WTC11 (cell line): ENCODE data around the gene GMEB2. TPM values are rescaled to one million over a fixed set of nuclear protein-coding genes. Genes with fewer than 3 reads are reported as not detected.

Source experiments
- ETV6 ChIP-seq: sonication (generic); formaldehyde crosslinking; IDR thresholded peaks from 2 replicates; pipeline ENCODE4 v1.8.1; 2022; ENCODE audit warnings: mild to moderate bottlenecking, missing genetic modification reagents
- JUN ChIP-seq: sonication (generic); formaldehyde crosslinking; IDR thresholded peaks from 2 replicates; pipeline ENCODE4 v1.8.0; 2023; ENCODE audit warnings: mild to moderate bottlenecking, missing genetic modification reagents
- MYBL2 ChIP-seq: sonication (generic); formaldehyde crosslinking; IDR thresholded peaks from 2 replicates; pipeline ENCODE4 v1.8.1; 2023; ENCODE audit warnings: mild to moderate bottlenecking, moderate library complexity, missing genetic modification reagents
- SOX15 ChIP-seq: fragments of 250-450 bp; sonication (Bioruptor Pico); IDR thresholded peaks from 2 replicates; pipeline ENCODE4 v1.9.0; 2021; ENCODE audit warnings: mild to moderate bottlenecking
- TEAD4 ChIP-seq: sonication (generic); formaldehyde crosslinking; IDR thresholded peaks from 2 replicates; pipeline ENCODE4 v1.8.0; 2022; ENCODE audit warnings: mild to moderate bottlenecking, missing genetic modification reagents
- ZNF219 ChIP-seq: sonication (generic); formaldehyde crosslinking; IDR thresholded peaks from 2 replicates; pipeline ENCODE4 v1.8.0; 2023; ENCODE audit warnings: missing genetic modification reagents, mild to moderate bottlenecking, borderline replicate concordance
- total RNA-seq: library from RNA; stranded (reverse); gene quantifications from 3 replicates; pipeline ENCODE4 v1.2.3, GENCODE V29; 2021
- TF ChIP-seq, protein P1 (sequence below): sonication (generic); formaldehyde crosslinking; IDR thresholded peaks from 2 replicates; pipeline ENCODE4 v1.8.0; 2023; ENCODE audit warnings: missing genetic modification reagents, mild to moderate bottlenecking, borderline replicate concordance
- TF ChIP-seq, protein P2 (sequence below): sonication (generic); formaldehyde crosslinking; IDR thresholded peaks from 2 replicates; pipeline ENCODE4 v1.8.0; 2023; ENCODE audit warnings: missing genetic modification reagents
- TF ChIP-seq, protein P3 (sequence below): sonication (generic); formaldehyde crosslinking; IDR thresholded peaks from 2 replicates; pipeline ENCODE4 v1.8.1; 2022; ENCODE audit warnings: low read depth, mild to moderate bottlenecking, moderate library complexity, missing genetic modification reagents, borderline replicate concordance
- TF ChIP-seq, protein P4 (sequence below): sonication (generic); formaldehyde crosslinking; IDR thresholded peaks from 2 replicates; pipeline ENCODE4 v1.8.0; 2022; ENCODE audit warnings: mild to moderate bottlenecking, missing genetic modification reagents
- TF ChIP-seq, protein P5 (sequence below): sonication (generic); formaldehyde crosslinking; IDR thresholded peaks from 2 replicates; pipeline ENCODE4 v1.8.1; 2023; ENCODE audit warnings: mild to moderate bottlenecking, moderate library complexity, missing genetic modification reagents
- TF ChIP-seq, protein P6 (sequence below): sonication (generic); formaldehyde crosslinking; IDR thresholded peaks from 2 replicates; pipeline ENCODE4 v1.8.0; 2022; ENCODE audit warnings: mild to moderate bottlenecking, missing genetic modification reagents
- TF ChIP-seq, protein P7 (sequence below): sonication (generic); formaldehyde crosslinking; IDR thresholded peaks from 2 replicates; pipeline ENCODE4 v1.8.1; 2022; ENCODE audit warnings: missing genetic modification reagents, borderline replicate concordance
- TF ChIP-seq, protein P8 (sequence below): sonication (generic); formaldehyde crosslinking; IDR thresholded peaks from 2 replicates; pipeline ENCODE4 v1.8.1; 2023; ENCODE audit warnings: mild to moderate bottlenecking, missing genetic modification reagents, moderate library complexity
- TF ChIP-seq, protein P9 (sequence below): sonication (generic); formaldehyde crosslinking; IDR thresholded peaks from 2 replicates; pipeline ENCODE4 v1.8.1; 2023; ENCODE audit warnings: mild to moderate bottlenecking, missing genetic modification reagents, borderline replicate concordance

The GMEB2 gene
- total RNA-seq, 1 experiment from 2014 or later = 14.8 TPM

DNA sequence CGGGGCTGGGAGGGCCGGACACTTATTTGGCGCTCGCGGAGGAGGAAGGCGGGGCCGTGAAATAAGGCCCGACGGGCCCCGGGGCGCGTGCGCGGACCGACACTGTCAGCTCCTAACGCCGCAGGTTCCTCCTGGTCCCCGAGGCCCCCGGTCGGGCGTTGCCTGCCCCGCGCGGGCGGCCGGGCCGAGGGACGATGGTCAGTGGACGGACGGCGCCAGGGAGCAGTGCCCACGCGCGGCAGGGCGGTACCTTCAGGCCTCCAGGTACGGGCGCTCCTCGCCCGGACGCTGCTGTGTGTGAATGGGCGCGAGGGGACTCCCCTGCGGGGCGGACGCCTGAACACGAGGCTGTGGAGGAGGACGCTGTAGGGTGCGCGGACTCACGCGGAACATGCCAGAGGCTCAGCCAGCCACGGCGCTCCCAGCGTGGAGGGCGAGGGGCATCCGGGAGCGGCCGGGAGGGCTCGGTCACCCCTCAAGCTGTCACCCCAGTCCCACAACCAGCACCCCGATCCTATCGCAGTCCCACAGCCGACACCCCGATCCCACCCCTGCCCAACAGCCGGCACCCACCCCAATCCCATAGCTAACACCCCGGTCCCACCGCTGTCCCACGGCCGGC lies 339 bp upstream of the GMEB2 start (continued):
- TF ChIP-seq, protein P1, sequence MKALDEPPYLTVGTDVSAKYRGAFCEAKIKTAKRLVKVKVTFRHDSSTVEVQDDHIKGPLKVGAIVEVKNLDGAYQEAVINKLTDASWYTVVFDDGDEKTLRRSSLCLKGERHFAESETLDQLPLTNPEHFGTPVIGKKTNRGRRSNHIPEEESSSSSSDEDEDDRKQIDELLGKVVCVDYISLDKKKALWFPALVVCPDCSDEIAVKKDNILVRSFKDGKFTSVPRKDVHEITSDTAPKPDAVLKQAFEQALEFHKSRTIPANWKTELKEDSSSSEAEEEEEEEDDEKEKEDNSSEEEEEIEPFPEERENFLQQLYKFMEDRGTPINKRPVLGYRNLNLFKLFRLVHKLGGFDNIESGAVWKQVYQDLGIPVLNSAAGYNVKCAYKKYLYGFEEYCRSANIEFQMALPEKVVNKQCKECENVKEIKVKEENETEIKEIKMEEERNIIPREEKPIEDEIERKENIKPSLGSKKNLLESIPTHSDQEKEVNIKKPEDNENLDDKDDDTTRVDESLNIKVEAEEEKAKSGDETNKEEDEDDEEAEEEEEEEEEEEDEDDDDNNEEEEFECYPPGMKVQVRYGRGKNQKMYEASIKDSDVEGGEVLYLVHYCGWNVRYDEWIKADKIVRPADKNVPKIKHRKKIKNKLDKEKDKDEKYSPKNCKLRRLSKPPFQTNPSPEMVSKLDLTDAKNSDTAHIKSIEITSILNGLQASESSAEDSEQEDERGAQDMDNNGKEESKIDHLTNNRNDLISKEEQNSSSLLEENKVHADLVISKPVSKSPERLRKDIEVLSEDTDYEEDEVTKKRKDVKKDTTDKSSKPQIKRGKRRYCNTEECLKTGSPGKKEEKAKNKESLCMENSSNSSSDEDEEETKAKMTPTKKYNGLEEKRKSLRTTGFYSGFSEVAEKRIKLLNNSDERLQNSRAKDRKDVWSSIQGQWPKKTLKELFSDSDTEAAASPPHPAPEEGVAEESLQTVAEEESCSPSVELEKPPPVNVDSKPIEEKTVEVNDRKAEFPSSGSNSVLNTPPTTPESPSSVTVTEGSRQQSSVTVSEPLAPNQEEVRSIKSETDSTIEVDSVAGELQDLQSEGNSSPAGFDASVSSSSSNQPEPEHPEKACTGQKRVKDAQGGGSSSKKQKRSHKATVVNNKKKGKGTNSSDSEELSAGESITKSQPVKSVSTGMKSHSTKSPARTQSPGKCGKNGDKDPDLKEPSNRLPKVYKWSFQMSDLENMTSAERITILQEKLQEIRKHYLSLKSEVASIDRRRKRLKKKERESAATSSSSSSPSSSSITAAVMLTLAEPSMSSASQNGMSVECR = peak; percentile 84; the same call in 1 of the 2 replicates
- TF ChIP-seq, protein P2, sequence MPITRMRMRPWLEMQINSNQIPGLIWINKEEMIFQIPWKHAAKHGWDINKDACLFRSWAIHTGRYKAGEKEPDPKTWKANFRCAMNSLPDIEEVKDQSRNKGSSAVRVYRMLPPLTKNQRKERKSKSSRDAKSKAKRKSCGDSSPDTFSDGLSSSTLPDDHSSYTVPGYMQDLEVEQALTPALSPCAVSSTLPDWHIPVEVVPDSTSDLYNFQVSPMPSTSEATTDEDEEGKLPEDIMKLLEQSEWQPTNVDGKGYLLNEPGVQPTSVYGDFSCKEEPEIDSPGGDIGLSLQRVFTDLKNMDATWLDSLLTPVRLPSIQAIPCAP = 0 out of 2 replicates have a peak, but pooled peaks have one; percentile 44
- no peak for TF ChIP-seq JUN (CRISPR knock-in tag)
- TF ChIP-seq, protein P3, sequence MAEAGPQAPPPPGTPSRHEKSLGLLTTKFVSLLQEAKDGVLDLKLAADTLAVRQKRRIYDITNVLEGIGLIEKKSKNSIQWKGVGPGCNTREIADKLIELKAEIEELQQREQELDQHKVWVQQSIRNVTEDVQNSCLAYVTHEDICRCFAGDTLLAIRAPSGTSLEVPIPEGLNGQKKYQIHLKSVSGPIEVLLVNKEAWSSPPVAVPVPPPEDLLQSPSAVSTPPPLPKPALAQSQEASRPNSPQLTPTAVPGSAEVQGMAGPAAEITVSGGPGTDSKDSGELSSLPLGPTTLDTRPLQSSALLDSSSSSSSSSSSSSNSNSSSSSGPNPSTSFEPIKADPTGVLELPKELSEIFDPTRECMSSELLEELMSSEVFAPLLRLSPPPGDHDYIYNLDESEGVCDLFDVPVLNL (CRISPR knock-in tag) = 0 out of 2 replicates have a peak, but pooled peaks have one; percentile 21
- TF ChIP-seq SOX15 (CRISPR knock-in tag) = no peak
- TF ChIP-seq, protein P4, sequence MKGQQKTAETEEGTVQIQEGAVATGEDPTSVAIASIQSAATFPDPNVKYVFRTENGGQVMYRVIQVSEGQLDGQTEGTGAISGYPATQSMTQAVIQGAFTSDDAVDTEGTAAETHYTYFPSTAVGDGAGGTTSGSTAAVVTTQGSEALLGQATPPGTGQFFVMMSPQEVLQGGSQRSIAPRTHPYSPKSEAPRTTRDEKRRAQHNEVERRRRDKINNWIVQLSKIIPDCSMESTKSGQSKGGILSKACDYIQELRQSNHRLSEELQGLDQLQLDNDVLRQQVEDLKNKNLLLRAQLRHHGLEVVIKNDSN (CRISPR knock-in tag) = no peak
- TF ChIP-seq MYBL2 (CRISPR knock-in tag) = peak; percentile 57; the same call in 1 of the 2 replicates
- TF ChIP-seq ZNF219 = no peak
- TF ChIP-seq TEAD4 (CRISPR knock-in tag) = no peak
- TF ChIP-seq, protein P5, sequence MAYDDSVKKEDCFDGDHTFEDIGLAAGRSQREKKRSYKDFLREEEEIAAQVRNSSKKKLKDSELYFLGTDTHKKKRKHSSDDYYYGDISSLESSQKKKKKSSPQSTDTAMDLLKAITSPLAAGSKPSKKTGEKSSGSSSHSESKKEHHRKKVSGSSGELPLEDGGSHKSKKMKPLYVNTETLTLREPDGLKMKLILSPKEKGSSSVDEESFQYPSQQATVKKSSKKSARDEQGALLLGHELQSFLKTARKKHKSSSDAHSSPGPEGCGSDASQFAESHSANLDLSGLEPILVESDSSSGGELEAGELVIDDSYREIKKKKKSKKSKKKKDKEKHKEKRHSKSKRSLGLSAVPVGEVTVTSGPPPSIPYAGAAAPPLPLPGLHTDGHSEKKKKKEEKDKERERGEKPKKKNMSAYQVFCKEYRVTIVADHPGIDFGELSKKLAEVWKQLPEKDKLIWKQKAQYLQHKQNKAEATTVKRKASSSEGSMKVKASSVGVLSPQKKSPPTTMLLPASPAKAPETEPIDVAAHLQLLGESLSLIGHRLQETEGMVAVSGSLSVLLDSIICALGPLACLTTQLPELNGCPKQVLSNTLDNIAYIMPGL (CRISPR knock-in tag) = no peak
- TF ChIP-seq, protein P6, sequence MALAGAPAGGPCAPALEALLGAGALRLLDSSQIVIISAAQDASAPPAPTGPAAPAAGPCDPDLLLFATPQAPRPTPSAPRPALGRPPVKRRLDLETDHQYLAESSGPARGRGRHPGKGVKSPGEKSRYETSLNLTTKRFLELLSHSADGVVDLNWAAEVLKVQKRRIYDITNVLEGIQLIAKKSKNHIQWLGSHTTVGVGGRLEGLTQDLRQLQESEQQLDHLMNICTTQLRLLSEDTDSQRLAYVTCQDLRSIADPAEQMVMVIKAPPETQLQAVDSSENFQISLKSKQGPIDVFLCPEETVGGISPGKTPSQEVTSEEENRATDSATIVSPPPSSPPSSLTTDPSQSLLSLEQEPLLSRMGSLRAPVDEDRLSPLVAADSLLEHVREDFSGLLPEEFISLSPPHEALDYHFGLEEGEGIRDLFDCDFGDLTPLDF (CRISPR knock-in tag) = 0 out of 2 replicates have a peak, but pooled peaks have one; percentile 30
- TF ChIP-seq, protein P7, sequence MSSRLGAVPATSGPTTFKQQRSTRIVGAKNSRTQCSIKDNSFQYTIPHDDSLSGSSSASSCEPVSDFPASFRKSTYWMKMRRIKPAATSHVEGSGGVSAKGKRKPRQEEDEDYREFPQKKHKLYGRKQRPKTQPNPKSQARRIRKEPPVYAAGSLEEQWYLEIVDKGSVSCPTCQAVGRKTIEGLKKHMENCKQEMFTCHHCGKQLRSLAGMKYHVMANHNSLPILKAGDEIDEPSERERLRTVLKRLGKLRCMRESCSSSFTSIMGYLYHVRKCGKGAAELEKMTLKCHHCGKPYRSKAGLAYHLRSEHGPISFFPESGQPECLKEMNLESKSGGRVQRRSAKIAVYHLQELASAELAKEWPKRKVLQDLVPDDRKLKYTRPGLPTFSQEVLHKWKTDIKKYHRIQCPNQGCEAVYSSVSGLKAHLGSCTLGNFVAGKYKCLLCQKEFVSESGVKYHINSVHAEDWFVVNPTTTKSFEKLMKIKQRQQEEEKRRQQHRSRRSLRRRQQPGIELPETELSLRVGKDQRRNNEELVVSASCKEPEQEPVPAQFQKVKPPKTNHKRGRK (CRISPR knock-in tag) = no peak
- TF ChIP-seq, protein P8, sequence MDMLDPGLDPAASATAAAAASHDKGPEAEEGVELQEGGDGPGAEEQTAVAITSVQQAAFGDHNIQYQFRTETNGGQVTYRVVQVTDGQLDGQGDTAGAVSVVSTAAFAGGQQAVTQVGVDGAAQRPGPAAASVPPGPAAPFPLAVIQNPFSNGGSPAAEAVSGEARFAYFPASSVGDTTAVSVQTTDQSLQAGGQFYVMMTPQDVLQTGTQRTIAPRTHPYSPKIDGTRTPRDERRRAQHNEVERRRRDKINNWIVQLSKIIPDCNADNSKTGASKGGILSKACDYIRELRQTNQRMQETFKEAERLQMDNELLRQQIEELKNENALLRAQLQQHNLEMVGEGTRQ = no peak
- TF ChIP-seq ETV6 (CRISPR knock-in tag) = no peak
- TF ChIP-seq, protein P9, sequence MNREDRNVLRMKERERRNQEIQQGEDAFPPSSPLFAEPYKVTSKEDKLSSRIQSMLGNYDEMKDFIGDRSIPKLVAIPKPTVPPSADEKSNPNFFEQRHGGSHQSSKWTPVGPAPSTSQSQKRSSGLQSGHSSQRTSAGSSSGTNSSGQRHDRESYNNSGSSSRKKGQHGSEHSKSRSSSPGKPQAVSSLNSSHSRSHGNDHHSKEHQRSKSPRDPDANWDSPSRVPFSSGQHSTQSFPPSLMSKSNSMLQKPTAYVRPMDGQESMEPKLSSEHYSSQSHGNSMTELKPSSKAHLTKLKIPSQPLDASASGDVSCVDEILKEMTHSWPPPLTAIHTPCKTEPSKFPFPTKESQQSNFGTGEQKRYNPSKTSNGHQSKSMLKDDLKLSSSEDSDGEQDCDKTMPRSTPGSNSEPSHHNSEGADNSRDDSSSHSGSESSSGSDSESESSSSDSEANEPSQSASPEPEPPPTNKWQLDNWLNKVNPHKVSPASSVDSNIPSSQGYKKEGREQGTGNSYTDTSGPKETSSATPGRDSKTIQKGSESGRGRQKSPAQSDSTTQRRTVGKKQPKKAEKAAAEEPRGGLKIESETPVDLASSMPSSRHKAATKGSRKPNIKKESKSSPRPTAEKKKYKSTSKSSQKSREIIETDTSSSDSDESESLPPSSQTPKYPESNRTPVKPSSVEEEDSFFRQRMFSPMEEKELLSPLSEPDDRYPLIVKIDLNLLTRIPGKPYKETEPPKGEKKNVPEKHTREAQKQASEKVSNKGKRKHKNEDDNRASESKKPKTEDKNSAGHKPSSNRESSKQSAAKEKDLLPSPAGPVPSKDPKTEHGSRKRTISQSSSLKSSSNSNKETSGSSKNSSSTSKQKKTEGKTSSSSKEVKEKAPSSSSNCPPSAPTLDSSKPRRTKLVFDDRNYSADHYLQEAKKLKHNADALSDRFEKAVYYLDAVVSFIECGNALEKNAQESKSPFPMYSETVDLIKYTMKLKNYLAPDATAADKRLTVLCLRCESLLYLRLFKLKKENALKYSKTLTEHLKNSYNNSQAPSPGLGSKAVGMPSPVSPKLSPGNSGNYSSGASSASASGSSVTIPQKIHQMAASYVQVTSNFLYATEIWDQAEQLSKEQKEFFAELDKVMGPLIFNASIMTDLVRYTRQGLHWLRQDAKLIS = no peak
